ENCODE results near the gene SYNJ1. TPM values are rescaled to one million over a fixed set of nuclear protein-coding genes. Genes with fewer than 3 reads are reported as not detected.

The SYNJ1 gene
- total and polyA plus RNA-seq, 8 donors: 15.3 to 26.5 (median 18.1) TPM

GRCh38 chr21:32597205-32597604, 130.6 kb downstream of the SYNJ1 start:
- no peaks in the 10 kb centered on the region for H3K4me1 ChIP-seq
- intact Hi-C loops (cut with DNase I): no loop called here
- no peaks in the 10 kb centered on the region for H3K27me3 ChIP-seq
- ATAC-seq (peak; percentile 20), DNase-seq (no peak)
- no peaks in the 10 kb centered on the region for H3K9me3 ChIP-seq
- H3K36me3 ChIP-seq: peaks cover 0 to 29% of the 10 kb centered on the region in 2 donors
- no peak overlapping the region for H3K27ac ChIP-seq
- no peak overlapping the region for H3K4me3 ChIP-seq
- TF ChIP-seq, protein P1, sequence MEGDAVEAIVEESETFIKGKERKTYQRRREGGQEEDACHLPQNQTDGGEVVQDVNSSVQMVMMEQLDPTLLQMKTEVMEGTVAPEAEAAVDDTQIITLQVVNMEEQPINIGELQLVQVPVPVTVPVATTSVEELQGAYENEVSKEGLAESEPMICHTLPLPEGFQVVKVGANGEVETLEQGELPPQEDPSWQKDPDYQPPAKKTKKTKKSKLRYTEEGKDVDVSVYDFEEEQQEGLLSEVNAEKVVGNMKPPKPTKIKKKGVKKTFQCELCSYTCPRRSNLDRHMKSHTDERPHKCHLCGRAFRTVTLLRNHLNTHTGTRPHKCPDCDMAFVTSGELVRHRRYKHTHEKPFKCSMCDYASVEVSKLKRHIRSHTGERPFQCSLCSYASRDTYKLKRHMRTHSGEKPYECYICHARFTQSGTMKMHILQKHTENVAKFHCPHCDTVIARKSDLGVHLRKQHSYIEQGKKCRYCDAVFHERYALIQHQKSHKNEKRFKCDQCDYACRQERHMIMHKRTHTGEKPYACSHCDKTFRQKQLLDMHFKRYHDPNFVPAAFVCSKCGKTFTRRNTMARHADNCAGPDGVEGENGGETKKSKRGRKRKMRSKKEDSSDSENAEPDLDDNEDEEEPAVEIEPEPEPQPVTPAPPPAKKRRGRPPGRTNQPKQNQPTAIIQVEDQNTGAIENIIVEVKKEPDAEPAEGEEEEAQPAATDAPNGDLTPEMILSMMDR (IDR thresholded peaks at IDR 0.05): no peak

DNA sequence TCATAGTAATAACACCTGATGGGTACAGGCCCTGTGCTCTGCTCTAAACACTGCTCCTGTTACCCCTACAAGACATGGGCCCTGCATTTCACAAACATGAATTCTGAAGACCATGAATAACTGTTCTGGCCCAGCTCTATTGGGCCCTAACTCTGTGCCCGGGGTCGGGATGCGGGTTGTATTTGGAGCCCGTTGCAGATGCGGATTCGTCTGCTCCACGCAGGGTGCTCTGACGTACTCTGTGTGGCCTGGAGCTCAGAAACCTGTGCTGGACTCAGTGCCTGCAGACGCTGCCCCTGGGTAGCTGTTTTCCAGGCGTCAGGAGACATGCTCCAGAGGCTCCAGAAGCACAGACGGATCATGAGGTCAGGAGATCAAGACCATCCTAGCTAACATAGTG, 132.4 kb downstream of the SYNJ1 start:
- Histone ChIP-seq H3K4me3 (no peak overlapping the region), H3K4me1 (no peaks in the 10 kb centered on the region), H3K36me3 (peaks cover 0 to 17% of the 10 kb centered on the region in 2 donors), H3K9me3 (no peaks in the 10 kb centered on the region), H3K27me3 (no peaks in the 10 kb centered on the region), H3K27ac (no peak overlapping the region)
- TF ChIP-seq, protein P1 (IDR thresholded peaks at IDR 0.05): no peak
- intact Hi-C loops (cut with DNase I): no loop called here
- ATAC-seq (no peak), DNase-seq (no peak)

DNA sequence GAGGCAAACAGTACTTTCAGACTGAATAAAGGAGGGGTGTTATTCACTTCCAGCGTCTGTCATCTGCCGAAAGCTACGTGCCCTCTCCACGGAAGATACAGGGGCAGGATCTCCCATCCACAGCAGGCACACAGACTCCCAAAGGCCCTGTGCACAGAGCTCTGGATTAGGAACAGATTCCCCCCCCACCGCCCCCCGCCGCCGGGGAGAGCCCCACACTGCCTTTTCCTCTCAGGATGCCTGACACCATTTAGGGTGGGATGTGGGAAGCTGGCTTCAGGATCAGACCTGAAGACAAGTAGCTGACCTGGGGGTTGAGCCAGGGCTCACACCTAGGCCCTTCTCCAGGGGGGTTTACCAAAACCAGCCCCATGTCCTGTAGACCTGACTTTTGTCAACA, 134.1 kb downstream of the SYNJ1 start:
- intact Hi-C loops (cut with DNase I): loop anchor here in 1 of 2 donors (5.0 kb wide), 1 partner anchor 191 kb away; no protein-coding TSS in a partner anchor
- no peaks in the 10 kb centered on the region for H3K4me1 ChIP-seq
- H3K27me3 ChIP-seq: no peaks in the 10 kb centered on the region
- H3K36me3 ChIP-seq: peaks cover 0 to 2% of the 10 kb centered on the region in 2 donors
- H3K9me3 ChIP-seq: no peaks in the 10 kb centered on the region
- TF ChIP-seq, protein P1 (IDR thresholded peaks at IDR 0.05): no peak
- no peak overlapping the region for H3K4me3 ChIP-seq
- ATAC-seq: no peak
- H3K27ac ChIP-seq: no peak overlapping the region
- DNase-seq: no peak

- TF ChIP-seq, protein P1 (IDR thresholded peaks at IDR 0.05): no peak
- Histone ChIP-seq H3K27me3 (no peaks in the 10 kb centered on the region), H3K4me1 (no peaks in the 10 kb centered on the region), H3K4me3 (no peak overlapping the region), H3K36me3 (no peaks in the 10 kb centered on the region), H3K27ac (no peak overlapping the region), H3K9me3 (no peaks in the 10 kb centered on the region)
- no peak for DNase-seq
- no peak for ATAC-seq
- intact Hi-C loops (cut with DNase I): loop anchor here in 1 of 2 donors (5.0 kb wide), 1 partner anchor 191 kb away; no protein-coding TSS in a partner anchor
These were observed 134.8 kb downstream of the SYNJ1 start for GRCh38 chr21:32592929-32593502.

- DNase-seq: no peak
- Histone ChIP-seq H3K9me3 (no peaks in the 10 kb centered on the region), H3K4me3 (no peak overlapping the region), H3K36me3 (no peaks in the 10 kb centered on the region), H3K4me1 (no peaks in the 10 kb centered on the region), H3K27me3 (no peaks in the 10 kb centered on the region), H3K27ac (no peak overlapping the region)
- intact Hi-C loops (cut with DNase I): loop anchor here in 1 of 2 donors (5.0 kb wide), 1 partner anchor 188 kb away; no protein-coding TSS in a partner anchor
- ATAC-seq: no peak
- TF ChIP-seq, protein P1 (IDR thresholded peaks at IDR 0.05): no peak
These were observed 137.7 kb downstream of the SYNJ1 start for GRCh38 chr21:32590130-32590529.

All from left lung (tissue), 10 donors.